Measurements from ENCODE around the gene TUBA8. TPM values are rescaled to one million over a fixed set of nuclear protein-coding genes. Genes with fewer than 3 reads are reported as not detected.

TUBA8 gene
- total and polyA plus RNA-seq, 2 donors from 2014 or later: 1.1 to 5.9 TPM

GRCh38 chr22:18075720-18076497, 34.7 kb upstream of the TUBA8 start:
- H3K36me3 ChIP-seq (ENCODE audit: control insufficient read depth in 2 of 3, insufficient read depth in 3 of 3, low read length in 3 of 3): peaks cover 3 to 5% (median 5%) of the 10 kb centered on the region in 3 donors
- H3K27ac ChIP-seq (ENCODE audit: low read depth in 2 of 2, low read length in 2 of 2): peak overlapping the region; percentile 1 to 9
- peak overlapping the region in 1 of 3 donors; percentile 20 for H3K4me3 ChIP-seq (ENCODE audit: low read length in 3 of 3)
- intact Hi-C loops (cut with DNase I): loop anchor here (10.0 kb wide), 2 partner anchors 171 to 251 kb away; no protein-coding TSS in a partner anchor
- TF ChIP-seq CTCF (IDR thresholded peaks at IDR 0.05; ENCODE audit: borderline replicate concordance, extremely low read depth, insufficient read depth): peak; percentile 91
- H3K27me3 ChIP-seq (ENCODE audit: control insufficient read depth, insufficient read depth, low read length): no peaks in the 10 kb centered on the region
- DNase-seq: peak; percentile 66 to 95 (median 69)
- peaks cover 0 to 13% (median 10%) of the 10 kb centered on the region in 3 donors for H3K4me1 ChIP-seq (ENCODE audit: control insufficient read depth in 2 of 3, insufficient read depth in 2 of 3, low read depth in 1 of 3, low read length in 3 of 3)
- no peak overlapping the region for H3K9ac ChIP-seq (ENCODE audit: low read length in 3 of 3)
- H3K9me3 ChIP-seq (ENCODE audit: control insufficient read depth in 2 of 3, insufficient read depth in 1 of 3, low read length in 3 of 3): no peaks in the 10 kb centered on the region
- peak; percentile 91 for FAIRE-seq

GRCh38 chr22:18077087-18077638, 33.4 kb upstream of the TUBA8 start:
- no peaks in the 10 kb centered on the region for H3K27me3 ChIP-seq (ENCODE audit: control insufficient read depth, insufficient read depth, low read length)
- H3K36me3 ChIP-seq (ENCODE audit: control insufficient read depth in 2 of 3, insufficient read depth in 3 of 3, low read length in 3 of 3): peaks cover 5 to 14% (median 11%) of the 10 kb centered on the region in 3 donors
- no peak for FAIRE-seq
- peak in 1 of 5 donors; percentile 57 for DNase-seq
- peak overlapping the region; percentile 64 to 79 for H3K27ac ChIP-seq (ENCODE audit: low read depth in 2 of 2, low read length in 2 of 2)
- H3K9me3 ChIP-seq (ENCODE audit: control insufficient read depth in 2 of 3, insufficient read depth in 1 of 3, low read length in 3 of 3): no peaks in the 10 kb centered on the region
- intact Hi-C loops (cut with DNase I): loop anchor here (10.0 kb wide), 2 partner anchors 172 to 252 kb away; no protein-coding TSS in a partner anchor
- H3K4me3 ChIP-seq (ENCODE audit: low read length in 3 of 3): peak overlapping the region; percentile 88 to 100 (median 95)
- TF ChIP-seq CTCF (IDR thresholded peaks at IDR 0.05; ENCODE audit: borderline replicate concordance, extremely low read depth, insufficient read depth): no peak
- peaks cover 0 to 13% (median 10%) of the 10 kb centered on the region in 3 donors for H3K4me1 ChIP-seq (ENCODE audit: control insufficient read depth in 2 of 3, insufficient read depth in 2 of 3, low read depth in 1 of 3, low read length in 3 of 3)
- H3K9ac ChIP-seq (ENCODE audit: low read length in 3 of 3): peak overlapping the region; percentile 76 to 96 (median 89)

- TF ChIP-seq CTCF (IDR thresholded peaks at IDR 0.05; ENCODE audit: borderline replicate concordance, extremely low read depth, insufficient read depth): no peak
- peak within 1 kb of the TSS; percentile 64 to 79 for H3K27ac ChIP-seq (ENCODE audit: low read depth in 2 of 2, low read length in 2 of 2)
- H3K9me3 ChIP-seq (ENCODE audit: control insufficient read depth in 2 of 3, insufficient read depth in 1 of 3, low read length in 3 of 3): no peaks in the 10 kb centered on the region
- intact Hi-C loops (cut with DNase I): loop anchor here (10.0 kb wide), 2 partner anchors 173 to 253 kb away; no protein-coding TSS in a partner anchor
- H3K9ac ChIP-seq (ENCODE audit: low read length in 3 of 3): peak within 1 kb of the TSS; percentile 76 to 96 (median 89)
- peak within 1 kb of the TSS; percentile 88 to 100 (median 95) for H3K4me3 ChIP-seq (ENCODE audit: low read length in 3 of 3)
- no peak for FAIRE-seq
- peaks cover 5 to 21% (median 14%) of the 10 kb centered on the region in 3 donors for H3K36me3 ChIP-seq (ENCODE audit: control insufficient read depth in 2 of 3, insufficient read depth in 3 of 3, low read length in 3 of 3)
- no peaks in the 10 kb centered on the region for H3K27me3 ChIP-seq (ENCODE audit: control insufficient read depth, insufficient read depth, low read length)
- H3K4me1 ChIP-seq (ENCODE audit: control insufficient read depth in 2 of 3, insufficient read depth in 2 of 3, low read depth in 1 of 3, low read length in 3 of 3): peaks cover 0 to 13% (median 10%) of the 10 kb centered on the region in 3 donors
- DNase-seq: peak; percentile 93 to 98 (median 96)
These were observed 32.8 kb upstream of the TUBA8 start, which contains the start of gene PEX26 for GRCh38 chr22:18077639-18078328. Gene PEX26, plus strand, starts transcription at chr22:18077990. Its CDS starts 387 bp downstream, at chr22:18078377.

Data from kidney (tissue), 14 donors.